ENCODE data around the gene ADPRHL1.

DNA sequence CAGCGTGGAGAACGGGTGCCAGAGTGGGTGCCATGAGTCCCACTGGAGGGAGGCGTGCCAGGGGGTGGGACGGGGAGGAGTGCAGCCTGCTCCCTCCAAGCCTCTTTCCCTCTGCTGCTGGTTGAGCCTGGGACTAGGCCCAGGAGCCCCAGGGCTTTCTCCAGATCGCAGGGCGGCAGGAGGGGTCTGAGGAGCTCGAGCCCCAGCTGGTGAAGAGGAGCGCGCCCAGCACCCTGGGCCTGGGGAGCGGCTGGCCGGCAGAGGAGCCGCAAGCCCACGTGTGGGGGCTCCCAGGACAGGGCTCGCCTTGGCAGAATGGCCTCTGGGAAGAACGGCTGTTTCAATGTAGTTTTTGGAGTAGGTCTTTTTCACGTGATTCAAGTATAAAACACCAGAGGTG lies 49.4 kb upstream of the ADPRHL1 start:
- TF ChIP-seq, protein P1, sequence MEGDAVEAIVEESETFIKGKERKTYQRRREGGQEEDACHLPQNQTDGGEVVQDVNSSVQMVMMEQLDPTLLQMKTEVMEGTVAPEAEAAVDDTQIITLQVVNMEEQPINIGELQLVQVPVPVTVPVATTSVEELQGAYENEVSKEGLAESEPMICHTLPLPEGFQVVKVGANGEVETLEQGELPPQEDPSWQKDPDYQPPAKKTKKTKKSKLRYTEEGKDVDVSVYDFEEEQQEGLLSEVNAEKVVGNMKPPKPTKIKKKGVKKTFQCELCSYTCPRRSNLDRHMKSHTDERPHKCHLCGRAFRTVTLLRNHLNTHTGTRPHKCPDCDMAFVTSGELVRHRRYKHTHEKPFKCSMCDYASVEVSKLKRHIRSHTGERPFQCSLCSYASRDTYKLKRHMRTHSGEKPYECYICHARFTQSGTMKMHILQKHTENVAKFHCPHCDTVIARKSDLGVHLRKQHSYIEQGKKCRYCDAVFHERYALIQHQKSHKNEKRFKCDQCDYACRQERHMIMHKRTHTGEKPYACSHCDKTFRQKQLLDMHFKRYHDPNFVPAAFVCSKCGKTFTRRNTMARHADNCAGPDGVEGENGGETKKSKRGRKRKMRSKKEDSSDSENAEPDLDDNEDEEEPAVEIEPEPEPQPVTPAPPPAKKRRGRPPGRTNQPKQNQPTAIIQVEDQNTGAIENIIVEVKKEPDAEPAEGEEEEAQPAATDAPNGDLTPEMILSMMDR (IDR thresholded peaks at IDR 0.05): no peak
- TF ChIP-seq POLR2A (IDR thresholded peaks at IDR 0.05) (no peak), POLR2AphosphoS5 (IDR thresholded peaks at IDR 0.05) (no peak)
